GM11168 (cell line): ENCODE measurements around the gene RAB40C.

Experiments used
- in situ Hi-C: fragments of 300-500 bp; cut with MboI; formaldehyde crosslinking; loops from one replicate; pipeline ENCODE4 v1.12.0; 2022; ENCODE audit warnings: low sequenced_read_pairs; ENCODE audit not compliant: unreplicated experiment

RAB40C gene

GRCh38 chr16:589658-590187, at the start of gene RAB40C:
RAB40C (plus strand) TSS chr16:590066; CDS start chr16:590292, 226 bp downstream.
- in situ Hi-C loops: no loop called here

GRCh38 chr16:540645-541340, 49.1 kb upstream of the RAB40C start:
- in situ Hi-C loops: no loop called here

- in situ Hi-C loops: no loop called here
Observed at GRCh38 chr16:543301-544164, 46.3 kb upstream of the RAB40C start.

- in situ Hi-C loops: no loop called here
Observed at GRCh38 chr16:544517-544916, 45.3 kb upstream of the RAB40C start.

- in situ Hi-C loops: no loop called here
Observed at GRCh38 chr16:546909-547770, 42.7 kb upstream of the RAB40C start.

- in situ Hi-C loops: no loop called here
Observed at GRCh38 chr16:548586-548985, 41.3 kb upstream of the RAB40C start.

- in situ Hi-C loops: no loop called here
Observed at GRCh38 chr16:549544-550263, 40.2 kb upstream of the RAB40C start.

- in situ Hi-C loops: no loop called here
Observed at GRCh38 chr16:551210-551609, 38.7 kb upstream of the RAB40C start.

GRCh38 chr16:552171-552570, 37.7 kb upstream of the RAB40C start:
- in situ Hi-C loops: no loop called here

GRCh38 chr16:553601-554296, 36.1 kb upstream of the RAB40C start:
- in situ Hi-C loops: no loop called here

- in situ Hi-C loops: no loop called here
Observed at GRCh38 chr16:554297-554621, 35.6 kb upstream of the RAB40C start.

- in situ Hi-C loops: no loop called here
Observed at GRCh38 chr16:554640-555365, 35.1 kb upstream of the RAB40C start.

GRCh38 chr16:555528-556473, 34.1 kb upstream of the RAB40C start:
- in situ Hi-C loops: no loop called here

GRCh38 chr16:556474-557173, 33.2 kb upstream of the RAB40C start:
- in situ Hi-C loops: no loop called here

GRCh38 chr16:557463-558297, 32.2 kb upstream of the RAB40C start:
- in situ Hi-C loops: no loop called here
